ENCODE data around the gene PTGS1. TPM values are rescaled to one million over a fixed set of nuclear protein-coding genes. Genes with fewer than 3 reads are reported as not detected.

The PTGS1 gene
- total and polyA plus RNA-seq, 2 of the 8 experiments (the other 6 are each of a cell fraction or from before 2014, with no cell fraction given) = 1.1 to 1.9 TPM

GRCh38 chr9:122354536-122355199, 16.2 kb upstream of the PTGS1 start:
- no peaks in the 10 kb centered on the region for H3K79me2 ChIP-seq (ENCODE audit: control insufficient read depth in 1 of 2, insufficient read depth in 2 of 2, low read length in 2 of 2)
- peaks cover 3% of the 10 kb centered on the region; the same call in 1 of the 2 replicates for H3K23me2 ChIP-seq (ENCODE audit: low read depth, low read length)
- no peak overlapping the region for H3K9ac ChIP-seq (replicated peaks in 1 of 4; ENCODE audit: extremely low read depth in 1 of 4, low read depth in 3 of 4, low read length in 3 of 4)
- H2BK5ac ChIP-seq (ENCODE audit: low read depth, low read length) = no peak overlapping the region
- H2AFZ ChIP-seq (ENCODE audit: low read length) = peak overlapping the region; percentile 58; the same call in 1 of the 2 replicates
- H3K4me2 ChIP-seq (ENCODE audit: insufficient read depth in 1 of 2, low read depth in 2 of 2, low read length in 2 of 2) = no peak overlapping the region
- H3K27ac ChIP-seq (ENCODE audit: low read depth, low read length) = no peak overlapping the region
- no peaks in the 10 kb centered on the region; a peak in 1 of 7 replicates for H3K27me3 ChIP-seq (replicated peaks in 1 of 4; ENCODE audit: control insufficient read depth in 3 of 4, extremely low read depth in 1 of 4, insufficient read depth in 3 of 4, low read length in 3 of 4)
- H2BK12ac ChIP-seq (ENCODE audit: low read depth, low read length) = no peak overlapping the region
- no peak overlapping the region for H4K5ac ChIP-seq (ENCODE audit: insufficient read length, low read depth, low read length)
- H2AK5ac ChIP-seq (ENCODE audit: low read depth, low read length) = no peak overlapping the region
- H3K56ac ChIP-seq (replicated peaks; ENCODE audit: insufficient read length, low read depth, low read length) = no peak overlapping the region
- H3K18ac ChIP-seq (ENCODE audit: extremely low read depth, low read length) = no peak overlapping the region; the same call in 1 of the 2 replicates
- H2BK120ac ChIP-seq (replicated peaks; ENCODE audit: low read depth, low read length) = no peak overlapping the region
- 0 out of 4 replicates have a peak, but pooled peaks cover 0 to 3% of the 10 kb centered on the region in 2 experiments for H3K9me3 ChIP-seq (ENCODE audit: insufficient read depth in 2 of 2, low read depth in 1 of 2, low read length in 1 of 2)
- no peak overlapping the region for H2BK15ac ChIP-seq (ENCODE audit: low read length)
- H4K20me1 ChIP-seq (replicated peaks in 1 of 2; ENCODE audit: control insufficient read depth in 1 of 2, insufficient read depth in 2 of 2, low read length in 2 of 2) = no peaks in the 10 kb centered on the region
- no peak overlapping the region for H3K14ac ChIP-seq (ENCODE audit: insufficient read length)
- H4K8ac ChIP-seq (ENCODE audit: extremely low read depth, insufficient read depth, low read length) = peak overlapping the region; percentile 18; the same call in 1 of the 2 replicates
- ChIA-PET CTCF (ENCODE audit: partially characterized antibody) (interaction anchor here (1.0 to 25.6 kb wide), 11 partner anchors 9 to 454 kb away, joined by 3 to 544 read pairs (median 4); partner anchors contain the start of gene PTGS1), POLR2A (ENCODE audit: partially characterized antibody) (no interaction called here)
- no peak overlapping the region for H3K4ac ChIP-seq (replicated peaks; ENCODE audit: insufficient read length, low read depth, low read length)
- no peak for FAIRE-seq
- H3K79me1 ChIP-seq (ENCODE audit: low read depth, low read length) = no peaks in the 10 kb centered on the region
- 92% methylated on average over 8 of the region's 8 CpGs; no CpG with 5 or more reads in 1 of the 2 experiments for WGBS, 2 experiments (ENCODE audit: extremely low coverage in 1 of 2, insufficient coverage in 1 of 2, insufficient read length in 1 of 2, insufficient replicate concordance in 2 of 2, low coverage in 1 of 2, low lambda C conversion rate in 2 of 2, missing lambda C conversion rate in 1 of 2)
- DNase-seq (ENCODE audit: low read depth in 1 of 2, low spot score in 2 of 2) = no peak
- H2BK20ac ChIP-seq (ENCODE audit: low read length) = no peak overlapping the region
- no peaks in the 10 kb centered on the region for H3K4me1 ChIP-seq (replicated peaks in 1 of 4; ENCODE audit: control insufficient read depth in 3 of 4, insufficient read depth in 4 of 4, low read length in 3 of 4)
- H4K91ac ChIP-seq (replicated peaks; ENCODE audit: insufficient read length, low read length) = no peak overlapping the region
- H3K23ac ChIP-seq (ENCODE audit: insufficient read length) = no peak overlapping the region
- H3K4me3 ChIP-seq (ENCODE audit: extremely low read depth in 1 of 4, insufficient read depth in 2 of 4, low read depth in 3 of 4, low read length in 4 of 4) = no peak overlapping the region
- no peaks in the 10 kb centered on the region for H3K36me3 ChIP-seq (ENCODE audit: control insufficient read depth in 2 of 4, insufficient read depth in 4 of 4, low read length in 3 of 4)
- TF ChIP-seq SAP30 (IDR thresholded peaks at IDR 0.05; ENCODE audit: insufficient read depth, insufficient replicate concordance, low read length) = no peak
- TF ChIP-seq KDM4A (IDR thresholded peaks at IDR 0.05; ENCODE audit: low read depth, low read length, severe bottlenecking) = no peak
- no peak for TF ChIP-seq SP1 (IDR thresholded peaks at IDR 0.05; ENCODE audit: low read depth, low read length)

Measured in H1 (cell line).